HUES6 (cell line): ENCODE results near the gene BTF3L4.

Experiments used
- H3K27ac ChIP-seq: 2 replicates; pipeline ENCODE4 v1.7.0; 2013; ENCODE audit warnings: low read depth, mild to moderate bottlenecking, low read length, inconsistent platforms
- H3K27me3 ChIP-seq: 2 replicates; pipeline ENCODE4 v1.6.1; 2013; ENCODE audit warnings: low read length; ENCODE audit not compliant: control insufficient read depth, insufficient read depth
- H3K36me3 ChIP-seq: 2 replicates; pipeline ENCODE4 v1.6.1; 2013; ENCODE audit warnings: low read length; ENCODE audit not compliant: control insufficient read depth, insufficient read depth
- H3K4me1 ChIP-seq: 2 replicates; pipeline ENCODE4 v1.6.1; 2013; ENCODE audit warnings: low read length; ENCODE audit not compliant: control insufficient read depth, insufficient read depth
- H3K4me3 ChIP-seq: 2 replicates; pipeline ENCODE4 v1.5.1; 2013; ENCODE audit warnings: low read depth, low read length
- H3K9ac ChIP-seq: one replicate; pipeline ENCODE4 v1.6.1; 2013; ENCODE audit warnings: mild to moderate bottlenecking, low read length
- H3K9me3 ChIP-seq: 2 replicates; pipeline ENCODE4 v1.6.1; 2013; ENCODE audit warnings: low read depth, low read length; ENCODE audit not compliant: control insufficient read depth, insufficient read depth

The BTF3L4 gene

DNA sequence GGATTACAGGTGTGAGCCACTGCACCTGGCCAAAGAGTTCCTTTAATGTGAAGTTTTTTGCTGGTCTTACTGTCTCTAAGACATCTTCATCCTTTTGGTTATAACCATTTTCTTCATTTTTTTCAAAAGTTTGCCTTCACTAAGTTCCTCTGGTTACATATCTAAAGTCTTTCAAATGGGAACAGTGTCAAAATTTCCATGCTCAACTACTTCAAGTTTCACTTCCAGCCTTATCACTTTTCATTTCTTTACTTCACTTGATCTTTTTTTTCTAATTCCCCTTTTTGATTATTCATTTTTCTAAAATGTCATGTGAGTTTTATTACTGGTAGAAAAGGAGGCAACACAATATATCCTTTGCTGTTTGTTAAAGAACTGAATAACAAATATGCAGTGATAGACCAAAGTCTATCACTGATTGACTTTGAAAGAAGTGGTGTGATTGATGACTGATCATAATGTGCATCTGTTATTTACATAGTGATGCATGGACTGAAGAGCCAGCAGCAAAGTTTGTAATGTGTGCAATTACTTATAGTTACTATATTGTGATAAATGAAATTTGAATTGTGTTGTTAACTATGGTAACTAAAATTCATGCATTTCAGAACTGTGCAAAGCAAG lies 69.8 kb downstream of the BTF3L4 start:
- H3K27me3 ChIP-seq = peaks cover 14% of the 10 kb centered on the region; the same call in 1 of the 2 replicates
- no peaks in the 10 kb centered on the region for H3K9me3 ChIP-seq
- no peak overlapping the region for H3K4me3 ChIP-seq
- H3K4me1 ChIP-seq = no peaks in the 10 kb centered on the region
- H3K9ac ChIP-seq = no peak overlapping the region
- no peaks in the 10 kb centered on the region for H3K36me3 ChIP-seq
- H3K27ac ChIP-seq = no peak overlapping the region

GRCh38 chr1:52127181-52128180 lies 71.4 kb downstream of the BTF3L4 start:
- Histone ChIP-seq H3K27me3 (peaks cover 14% of the 10 kb centered on the region; the same call in 1 of the 2 replicates), H3K27ac (no peak overlapping the region), H3K9ac (no peak overlapping the region), H3K4me3 (no peak overlapping the region), H3K36me3 (no peaks in the 10 kb centered on the region), H3K4me1 (no peaks in the 10 kb centered on the region), H3K9me3 (no peaks in the 10 kb centered on the region)

GRCh38 chr1:52139817-52140540 lies 83.9 kb downstream of the BTF3L4 start:
- Histone ChIP-seq H3K27ac (no peak overlapping the region), H3K4me3 (no peak overlapping the region)

More at GRCh38 chr1:52139817-52140540, 83.9 kb downstream of the BTF3L4 start:
- H3K27me3 ChIP-seq = peaks cover 7% of the 10 kb centered on the region; the same call in 1 of the 2 replicates
- no peaks in the 10 kb centered on the region for H3K9me3 ChIP-seq
- no peak overlapping the region for H3K9ac ChIP-seq
- no peaks in the 10 kb centered on the region for H3K36me3 ChIP-seq
- H3K4me1 ChIP-seq = no peaks in the 10 kb centered on the region
